ENCODE data around the gene ANXA5.

GRCh38 chr4:121712783-121713182 lies 16.0 kb upstream of the ANXA5 start:
- TF ChIP-seq CTCF (IDR thresholded peaks at IDR 0.05; ENCODE audit: poor library complexity) (no peak), EZH2 (IDR thresholded peaks at IDR 0.05; ENCODE audit: borderline replicate concordance) (no peak), EZH2phosphoT487 (IDR thresholded peaks at IDR 0.05; ENCODE audit: low read depth, severe bottlenecking, unreplicated experiment) (no peak)

Measured in hepatocyte (in vitro differentiated cells).